Upper lobe of left lung (tissue), 6 donors: ENCODE results near the gene RSPRY1. TPM values are rescaled to one million over a fixed set of nuclear protein-coding genes. Genes with fewer than 3 reads are reported as not detected.
A peak's percentile ranks its signal among the peaks of the same experiment; 100 is the strongest.

Experiments used
- ATAC-seq, 2 donors: fragments of 200-7000 bp; cut with Tn5 transposase; one replicate each; pipeline ENCODE4 v1.9.1; 2022; ENCODE audit warnings: mild to moderate bottlenecking in 2 of 2, moderate library complexity in 2 of 2; ENCODE audit not compliant: low FRiP score in 2 of 2
- DNase-seq, 2 donors: peaks; one replicate each; pipeline ENCODE4 v3.0.0-alpha.2; 2019 to 2020
- H3K27ac ChIP-seq, 4 donors: fragments of 200-600 bp; sonication (generic); one replicate each; pipeline ENCODE4 v1.5.1; 2016 to 2019
- H3K27me3 ChIP-seq, 4 donors: fragments of 200-600 bp; sonication (generic); one replicate each; pipeline ENCODE4 v1.5.1; 2017 to 2019
- H3K36me3 ChIP-seq, 4 donors: fragments of 200-600 bp; sonication (generic); one replicate each; pipeline ENCODE4 v1.5.1; 2016 to 2019
- H3K4me1 ChIP-seq, 4 donors: fragments of 200-600 bp; sonication (generic); one replicate each; pipeline ENCODE4 v1.5.1; 2018 to 2019
- H3K4me3 ChIP-seq, 4 donors: fragments of 200-600 bp; sonication (generic); one replicate each; pipeline ENCODE4 v1.5.1; 2017 to 2019; ENCODE audit warnings: mild to moderate bottlenecking in 2 of 4, moderate library complexity in 1 of 4
- H3K9me3 ChIP-seq, 4 donors: fragments of 200-600 bp; sonication (generic); one replicate each; pipeline ENCODE4 v1.5.1; 2018 to 2019
- EP300 ChIP-seq, 4 donors: sonication (generic); formaldehyde crosslinking; IDR thresholded peaks; one replicate each; pipeline ENCODE4 v1.5.1; 2017; ENCODE audit warnings: antibody characterized with exemption in 4 of 4, control low read depth in 2 of 4
- POLR2A ChIP-seq, 4 donors: fragments of 450-650 bp; IDR thresholded peaks; one replicate each; pipeline ENCODE4 v1.5.1; 2016 to 2017; ENCODE audit warnings: antibody characterized with exemption in 4 of 4, mild to moderate bottlenecking in 2 of 4
- POLR2AphosphoS5 ChIP-seq, 2 donors: sonication (generic); formaldehyde crosslinking; IDR thresholded peaks; one replicate each; pipeline ENCODE4 v1.5.1; 2017; ENCODE audit warnings: antibody characterized with exemption in 2 of 2
- whole genome bisulfite sequencing, 2 donors: methylation state at CpG; one replicate each; pipeline ENCODE4 v1.1.5; 2017 to 2018; 5-methylcytosine and 5-hydroxymethylcytosine counted together
- total RNA-seq, 6 donors: library from RNA; depleted of rRNA in 4 of 6; stranded (reverse); fragments of >200 nt in 4 of 6; gene quantifications; one replicate each; pipeline versions ENCODE4 v1.1.0 to v1.2.1, GENCODE V29; 2016 to 2021
- TF ChIP-seq, protein P1 (sequence below), 6 experiments: fragments of 450-650 bp in 4 of 6; fragments of 200-600 bp in 2 of 6; sonication (generic) in 2 of 6; IDR thresholded peaks; one replicate each; pipeline ENCODE4 v1.5.1; 2016 to 2019; ENCODE audit warnings: antibody characterized with exemption in 6 of 6
- donor health status: DM: no; HTN: no; CAD: no; lungs with moderate emphysema.
- donor health status: DM: no; HTN: yes; CAD: no; lungs with severe emphysema.

RSPRY1 gene
- total RNA-seq, 6 donors from 2014 or later, result 26.9 to 102 (median 30.3) TPM

DNA sequence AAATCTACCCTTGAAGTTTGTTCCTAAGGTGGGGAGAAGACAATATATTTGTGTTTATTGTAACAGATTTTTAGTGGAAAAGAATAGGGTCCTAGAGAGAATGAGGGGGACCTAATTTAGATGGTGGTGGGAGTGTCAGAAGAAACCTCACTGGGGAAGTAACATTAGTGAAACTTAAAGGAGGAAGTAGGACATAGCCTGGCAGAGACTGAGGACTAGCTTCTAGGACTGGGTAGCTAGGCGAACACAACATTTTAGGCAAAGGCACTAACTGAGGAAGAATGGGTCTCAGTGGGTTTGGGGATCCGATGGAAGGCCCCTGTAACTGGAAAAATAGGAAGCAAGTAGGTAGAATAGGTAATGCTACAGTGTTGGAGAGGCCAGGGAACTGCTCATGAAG, 54.7 kb downstream of the RSPRY1 start:
- Histone ChIP-seq H3K27me3 (no peaks in the 10 kb centered on the region), H3K4me1 (peaks cover 5 to 12% (median 10%) of the 10 kb centered on the region in 4 donors), H3K36me3 (peaks cover 0 to 33% (median 4%) of the 10 kb centered on the region in 4 donors), H3K4me3 (no peak overlapping the region), H3K9me3 (no peaks in the 10 kb centered on the region), H3K27ac (peak overlapping the region in 2 of 4 donors; percentile 32 to 66)
- TF ChIP-seq POLR2AphosphoS5 (IDR thresholded peaks at IDR 0.05) (no peak), EP300 (IDR thresholded peaks at IDR 0.05) (no peak), POLR2A (IDR thresholded peaks at IDR 0.05) (no peak)
- TF ChIP-seq, protein P1, sequence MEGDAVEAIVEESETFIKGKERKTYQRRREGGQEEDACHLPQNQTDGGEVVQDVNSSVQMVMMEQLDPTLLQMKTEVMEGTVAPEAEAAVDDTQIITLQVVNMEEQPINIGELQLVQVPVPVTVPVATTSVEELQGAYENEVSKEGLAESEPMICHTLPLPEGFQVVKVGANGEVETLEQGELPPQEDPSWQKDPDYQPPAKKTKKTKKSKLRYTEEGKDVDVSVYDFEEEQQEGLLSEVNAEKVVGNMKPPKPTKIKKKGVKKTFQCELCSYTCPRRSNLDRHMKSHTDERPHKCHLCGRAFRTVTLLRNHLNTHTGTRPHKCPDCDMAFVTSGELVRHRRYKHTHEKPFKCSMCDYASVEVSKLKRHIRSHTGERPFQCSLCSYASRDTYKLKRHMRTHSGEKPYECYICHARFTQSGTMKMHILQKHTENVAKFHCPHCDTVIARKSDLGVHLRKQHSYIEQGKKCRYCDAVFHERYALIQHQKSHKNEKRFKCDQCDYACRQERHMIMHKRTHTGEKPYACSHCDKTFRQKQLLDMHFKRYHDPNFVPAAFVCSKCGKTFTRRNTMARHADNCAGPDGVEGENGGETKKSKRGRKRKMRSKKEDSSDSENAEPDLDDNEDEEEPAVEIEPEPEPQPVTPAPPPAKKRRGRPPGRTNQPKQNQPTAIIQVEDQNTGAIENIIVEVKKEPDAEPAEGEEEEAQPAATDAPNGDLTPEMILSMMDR (IDR thresholded peaks at IDR 0.05), result no peak
- ATAC-seq (no peak), DNase-seq (no peak)
- WGBS, 2 donors, result 71 to 82% methylated on average over 2 of the region's 2 CpGs

DNA sequence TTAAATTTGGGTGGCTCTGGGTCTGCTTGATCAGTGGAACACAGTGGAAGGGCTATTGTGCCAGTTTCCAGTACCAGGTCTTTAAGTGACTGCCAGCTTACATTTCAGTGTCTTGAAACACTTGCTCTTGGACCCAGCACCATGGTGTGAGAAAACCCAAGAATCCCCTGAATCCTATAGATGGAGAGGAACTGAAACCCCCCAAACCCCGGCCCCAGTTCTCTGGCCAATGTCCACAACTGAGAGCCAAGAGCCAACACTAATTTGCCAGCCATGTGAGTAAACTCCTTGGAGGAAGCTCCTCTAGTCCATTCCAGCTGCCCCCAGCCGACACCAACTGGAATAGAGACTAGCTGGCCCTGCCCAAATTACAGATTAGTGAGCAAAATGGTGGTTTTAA, 56.5 kb downstream of the RSPRY1 start:
- Histone ChIP-seq H3K9me3 (no peaks in the 10 kb centered on the region), H3K36me3 (peaks cover 0 to 29% (median 5%) of the 10 kb centered on the region in 4 donors), H3K4me1 (peaks cover 17 to 26% (median 22%) of the 10 kb centered on the region in 4 donors), H3K4me3 (no peak overlapping the region), H3K27ac (no peak overlapping the region), H3K27me3 (no peaks in the 10 kb centered on the region)
- TF ChIP-seq POLR2A (IDR thresholded peaks at IDR 0.05) (no peak), POLR2AphosphoS5 (IDR thresholded peaks at IDR 0.05) (no peak), EP300 (IDR thresholded peaks at IDR 0.05) (no peak)
- TF ChIP-seq, protein P1 (IDR thresholded peaks at IDR 0.05), result no peak
- no peak for DNase-seq
- ATAC-seq, result no peak
- 81 to 100% methylated on average over 2 of the region's 2 CpGs for WGBS, 2 donors

DNA sequence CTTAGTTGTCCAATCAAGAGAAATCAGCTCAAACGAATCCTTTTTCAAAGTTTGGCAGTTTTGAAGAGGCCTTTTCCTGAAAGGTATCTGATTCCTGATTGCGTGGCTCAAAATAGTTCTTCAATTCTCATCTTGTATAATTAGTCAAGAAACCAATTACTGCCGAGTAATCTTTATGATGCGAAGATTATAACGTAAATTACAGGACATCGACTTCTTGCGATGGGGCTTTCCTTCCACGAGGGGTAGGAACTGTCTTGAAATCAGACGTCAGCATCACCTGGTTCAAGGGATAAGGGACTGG, 58.3 kb downstream of the RSPRY1 start:
- H3K4me3 ChIP-seq, result peak overlapping the region; percentile 5 to 84 (median 60)
- H3K9me3 ChIP-seq, result no peaks in the 10 kb centered on the region
- 8% methylated on average over 9 of the region's 9 CpGs for WGBS, 2 donors
- no peaks in the 10 kb centered on the region for H3K27me3 ChIP-seq
- TF ChIP-seq, protein P1 (IDR thresholded peaks at IDR 0.05), result no peak
- TF ChIP-seq POLR2A (IDR thresholded peaks at IDR 0.05) (no peak), POLR2AphosphoS5 (IDR thresholded peaks at IDR 0.05) (no peak), EP300 (IDR thresholded peaks at IDR 0.05) (no peak)
- no peak for ATAC-seq
- H3K27ac ChIP-seq, result peak overlapping the region; percentile 90 to 95 (median 93)
- peaks cover 17 to 26% (median 22%) of the 10 kb centered on the region in 4 donors for H3K4me1 ChIP-seq
- no peak for DNase-seq
- peaks cover 3 to 31% (median 14%) of the 10 kb centered on the region in 4 donors for H3K36me3 ChIP-seq

DNA sequence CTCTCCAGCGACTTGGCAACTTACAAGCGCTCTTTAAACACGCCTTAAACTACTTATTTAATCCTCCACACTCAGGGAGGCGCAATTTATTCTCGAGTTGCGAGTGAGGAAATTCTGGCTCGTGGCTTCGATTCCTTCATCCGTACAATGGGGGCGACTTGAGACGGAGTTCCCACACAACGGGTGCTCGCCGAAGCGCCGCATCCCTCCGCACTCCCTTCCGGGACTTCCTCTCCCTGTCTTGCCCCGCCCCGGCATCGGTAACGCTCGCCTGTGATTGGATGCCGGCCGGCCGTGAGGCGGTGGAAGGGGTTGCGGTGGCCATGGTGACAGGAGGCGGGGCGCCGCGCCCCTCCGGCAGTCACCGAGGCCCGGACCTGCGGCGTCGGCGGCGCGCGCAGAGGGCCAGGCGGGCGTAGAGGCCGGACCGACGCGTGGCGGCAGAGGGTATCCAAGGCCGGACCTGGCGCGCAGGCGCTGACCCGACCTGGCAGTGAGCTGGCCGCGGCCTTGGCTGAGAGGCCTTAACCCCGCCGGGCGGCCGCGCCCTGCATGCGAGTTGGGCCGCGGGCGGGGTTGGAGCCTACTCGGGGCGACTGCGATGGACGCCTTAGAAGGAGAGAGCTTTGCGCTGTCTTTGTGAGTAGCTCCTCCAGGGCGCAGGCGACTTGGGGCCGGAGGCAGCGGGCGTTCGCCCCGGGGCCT, 58.8 kb downstream of the RSPRY1 start, which contains the start of gene ARL2BP:
ARL2BP (plus strand) TSS at position 493 of the 705 bp plus-strand sequence; CDS start at position 602, 109 bp downstream.
- peak; percentile 97 to 99 for ATAC-seq
- no peak for TF ChIP-seq EP300 (IDR thresholded peaks at IDR 0.05)
- peak in 3 of 4 donors; percentile 58 to 94 (median 89) for TF ChIP-seq POLR2A (IDR thresholded peaks at IDR 0.05)
- TF ChIP-seq, protein P1 (IDR thresholded peaks at IDR 0.05), result peak in 2 of 6 experiments; percentile 41 to 46
- TF ChIP-seq POLR2AphosphoS5 (IDR thresholded peaks at IDR 0.05), result peak; percentile 85 to 89
- WGBS, 2 donors, result 1 to 2% methylated on average over 21 to 62 of the region's 77 CpGs

More for the DNA sequence above, 58.8 kb downstream of the RSPRY1 start, which contains the start of gene ARL2BP:
- Histone ChIP-seq H3K4me1 (peaks cover 17 to 26% (median 22%) of the 10 kb centered on the region in 4 donors), H3K9me3 (no peaks in the 10 kb centered on the region), H3K36me3 (peaks cover 7 to 33% (median 19%) of the 10 kb centered on the region in 4 donors), H3K27ac (peak within 1 kb of the TSS; percentile 90 to 95 (median 93)), H3K4me3 (peak within 1 kb of the TSS; percentile 59 to 84 (median 62)), H3K27me3 (no peaks in the 10 kb centered on the region)
- peak; percentile 99 for DNase-seq
